NB4 (cell line): ENCODE results near the gene CCSER1.

ENCODE experiments used
- MAX ChIP-seq: IDR thresholded peaks from 2 replicates; pipeline ENCODE4 v1.6.1; 2011; ENCODE audit warnings: low read depth, low read length
- POLR2A ChIP-seq: IDR thresholded peaks from 2 replicates; pipeline ENCODE4 v1.6.1; 2011; ENCODE audit warnings: mild to moderate bottlenecking; ENCODE audit not compliant: insufficient read length; ENCODE audit errors: extremely low read depth
- TF ChIP-seq, protein P1 (sequence below): IDR thresholded peaks from one replicate; pipeline ENCODE4 v1.5.1; 2012; ENCODE audit warnings: low read depth, low read length

DNA sequence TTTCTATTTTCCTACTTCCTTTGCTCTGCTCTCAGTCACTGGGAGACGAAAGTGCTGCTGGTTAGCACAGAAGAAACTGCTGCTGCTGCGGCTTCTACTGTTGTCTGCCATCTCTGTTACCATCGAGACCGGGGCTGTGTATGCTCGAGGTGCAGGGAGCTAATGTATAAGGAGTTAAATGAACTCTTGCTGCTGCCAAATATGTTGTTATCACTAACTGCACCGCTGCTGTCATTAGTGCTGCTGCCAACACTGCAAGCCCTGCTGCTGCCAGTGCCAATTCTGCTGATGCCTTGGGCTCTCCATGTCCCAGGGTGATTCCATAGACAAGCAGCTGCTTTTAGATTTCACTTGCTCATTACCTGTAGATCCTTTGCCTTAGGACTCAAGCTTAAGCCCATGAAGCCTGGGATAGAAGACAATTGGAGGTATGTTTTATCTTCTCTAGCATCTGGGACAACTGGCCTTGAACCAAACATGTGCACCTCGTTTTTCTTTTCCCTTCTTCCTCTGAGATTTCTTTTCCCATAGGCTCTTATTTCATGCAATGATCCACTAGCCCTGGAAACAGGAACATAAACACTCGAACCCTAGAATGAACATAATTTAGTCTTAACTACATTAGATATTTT lies 107.8 kb downstream of the CCSER1 start:
- TF ChIP-seq, protein P1, sequence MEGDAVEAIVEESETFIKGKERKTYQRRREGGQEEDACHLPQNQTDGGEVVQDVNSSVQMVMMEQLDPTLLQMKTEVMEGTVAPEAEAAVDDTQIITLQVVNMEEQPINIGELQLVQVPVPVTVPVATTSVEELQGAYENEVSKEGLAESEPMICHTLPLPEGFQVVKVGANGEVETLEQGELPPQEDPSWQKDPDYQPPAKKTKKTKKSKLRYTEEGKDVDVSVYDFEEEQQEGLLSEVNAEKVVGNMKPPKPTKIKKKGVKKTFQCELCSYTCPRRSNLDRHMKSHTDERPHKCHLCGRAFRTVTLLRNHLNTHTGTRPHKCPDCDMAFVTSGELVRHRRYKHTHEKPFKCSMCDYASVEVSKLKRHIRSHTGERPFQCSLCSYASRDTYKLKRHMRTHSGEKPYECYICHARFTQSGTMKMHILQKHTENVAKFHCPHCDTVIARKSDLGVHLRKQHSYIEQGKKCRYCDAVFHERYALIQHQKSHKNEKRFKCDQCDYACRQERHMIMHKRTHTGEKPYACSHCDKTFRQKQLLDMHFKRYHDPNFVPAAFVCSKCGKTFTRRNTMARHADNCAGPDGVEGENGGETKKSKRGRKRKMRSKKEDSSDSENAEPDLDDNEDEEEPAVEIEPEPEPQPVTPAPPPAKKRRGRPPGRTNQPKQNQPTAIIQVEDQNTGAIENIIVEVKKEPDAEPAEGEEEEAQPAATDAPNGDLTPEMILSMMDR = no peak
- TF ChIP-seq MAX = no peak
- TF ChIP-seq POLR2A = no peak
